Subcutaneous adipose tissue (tissue), 4 donors: ENCODE measurements around the gene JAM3. TPM values are rescaled to one million over a fixed set of nuclear protein-coding genes. Genes with fewer than 3 reads are reported as not detected.

Experiments
- CTCF ChIP-seq: fragments of 450-650 bp; IDR thresholded peaks from one replicate; pipeline ENCODE4 v1.5.1; 2016; ENCODE audit warnings: low read depth, mild to moderate bottlenecking, control low read depth, antibody characterized with exemption, moderate library complexity
- total RNA-seq, 4 donors: library from RNA; depleted of rRNA; stranded (reverse); fragments of >200 nt; gene quantifications; one replicate each; pipeline ENCODE4 v1.1.0, GENCODE V29; 2016

The JAM3 gene
- total RNA-seq, 4 donors from 2014 or later: 14.2 to 18.3 (median 16.5) TPM

GRCh38 chr11:134052988-134053945, 15.6 kb upstream of the JAM3 start:
- TF ChIP-seq CTCF: no peak

GRCh38 chr11:134055029-134055428, 13.8 kb upstream of the JAM3 start:
- TF ChIP-seq CTCF: no peak

- no peak for TF ChIP-seq CTCF
Measured at GRCh38 chr11:134060316-134060715, 8.6 kb upstream of the JAM3 start.

- no peak for TF ChIP-seq CTCF
Measured at GRCh38 chr11:134062265-134063123, 6.4 kb upstream of the JAM3 start.

- TF ChIP-seq CTCF: no peak
Measured at GRCh38 chr11:134063124-134063495, 5.8 kb upstream of the JAM3 start.

- TF ChIP-seq CTCF: no peak
Measured at GRCh38 chr11:134063991-134064747, 4.7 kb upstream of the JAM3 start.
